B cell (primary cell): Measurements from ENCODE around the gene RNU1-2. TPM values are rescaled to one million over a fixed set of nuclear protein-coding genes. Genes with fewer than 3 reads are reported as not detected.

ENCODE experiments used
- ATAC-seq: fragments of 200-7000 bp; cut with Tn5 transposase; one replicate; pipeline ENCODE4 v1.10.0; 2021; ENCODE audit warnings: low read depth, mild to moderate bottlenecking, moderate number of reproducible peaks, moderate library complexity
- CTCF ChIA-PET: fragments of 350-600 bp; sonication (Branson Sonifier 250); formaldehyde crosslinking; loops from one replicate; lab custom pipeline; 2021; ENCODE audit warnings: antibody characterized with exemption, inconsistent platforms; lab: Charles Lee
- POLR2A ChIA-PET: fragments of 350-600 bp; sonication (Branson Sonifier 250); formaldehyde crosslinking; loops from one replicate; lab custom pipeline; 2021; ENCODE audit warnings: antibody characterized with exemption; lab: Charles Lee
- DNase-seq: peaks from one replicate; pipeline ENCODE4 v3.0.0; 2013
- H2AFZ ChIP-seq: 2 replicates; pipeline ENCODE4 v1.6.1; 2012; ENCODE audit warnings: mild to moderate bottlenecking, low read depth, low read length; ENCODE audit not compliant: insufficient read depth, poor library complexity, severe bottlenecking
- H3K27ac ChIP-seq, 2 donors: 1 replicate in 1 of 2; 2 replicates in 1 of 2; pipeline ENCODE4 v1.5.1; 2012 to 2013; ENCODE audit warnings: low read length in 2 of 2, mild to moderate bottlenecking in 2 of 2, moderate library complexity in 1 of 2
- H3K27me3 ChIP-seq, 4 experiments: fragments of 200-600 bp in 1 of 4; sonication (generic) in 1 of 4; replicated peaks in 1 of 4; 1 replicate in 2 of 4; 2 replicates in 2 of 4; pipeline versions ENCODE4 v1.6.1 to v1.7.0; 2013 to 2016; ENCODE audit warnings: low read length in 3 of 4, mild to moderate bottlenecking in 2 of 4, mixed read lengths in 1 of 4, moderate library complexity in 1 of 4; ENCODE audit not compliant: insufficient read depth in 4 of 4, control insufficient read depth in 3 of 4; ENCODE audit errors: control extremely low read depth in 1 of 4
- H3K36me3 ChIP-seq, 2 experiments: replicated peaks in 1 of 2; 1 replicate in 1 of 2; 2 replicates in 1 of 2; pipeline versions ENCODE4 v1.6.1 to v1.7.1; 2013; ENCODE audit warnings: low read length in 1 of 2; ENCODE audit not compliant: insufficient read depth in 2 of 2, control insufficient read depth in 1 of 2; ENCODE audit errors: control extremely low read depth in 1 of 2, extremely low read depth in 1 of 2
- H3K4me1 ChIP-seq, 2 donors: fragments of 200-600 bp in 1 of 2; sonication (generic) in 1 of 2; 1 replicate in 1 of 2; 2 replicates in 1 of 2; pipeline versions ENCODE4 v1.5.1 to v1.6.1; 2013 to 2017; ENCODE audit warnings: low read length in 2 of 2; ENCODE audit not compliant: control insufficient read depth in 2 of 2, insufficient read depth in 2 of 2
- H3K4me2 ChIP-seq: replicated peaks from 2 replicates; pipeline ENCODE3; 2012; ENCODE audit warnings: mild to moderate bottlenecking, low read depth, low read length; ENCODE audit not compliant: poor library complexity, severe bottlenecking
- H3K4me3 ChIP-seq, 5 experiments: fragments of 200-600 bp in 1 of 5; sonication (generic) in 1 of 5; 1 replicate in 3 of 5; 2 replicates in 2 of 5; pipeline versions ENCODE4 v1.5.1 to v1.7.0; 2011 to 2016; ENCODE audit warnings: low read length in 4 of 5, mild to moderate bottlenecking in 4 of 5, low read depth in 2 of 5, control low read depth in 1 of 5, moderate library complexity in 1 of 5; ENCODE audit not compliant: insufficient read depth in 1 of 5; ENCODE audit errors: control extremely low read depth in 1 of 5, extremely low read depth in 1 of 5
- H3K79me2 ChIP-seq: fragments of 200-600 bp; sonication (generic); one replicate; pipeline ENCODE4 v1.6.0; 2016; ENCODE audit warnings: low read length; ENCODE audit not compliant: control insufficient read depth, insufficient read depth
- H3K9ac ChIP-seq: fragments of 200-600 bp; sonication (generic); 2 replicates; pipeline ENCODE4 v1.6.1; 2017; ENCODE audit warnings: mild to moderate bottlenecking, low read length, moderate library complexity
- H3K9me3 ChIP-seq, 3 donors: one replicate each; pipeline versions ENCODE4 v1.6.1 to v1.7.1; 2013; ENCODE audit warnings: low read length in 2 of 3; ENCODE audit not compliant: control insufficient read depth in 2 of 3, insufficient read depth in 1 of 3; ENCODE audit errors: control extremely low read depth in 1 of 3
- H4K20me1 ChIP-seq: 2 replicates; pipeline ENCODE4 v1.6.0; 2012; ENCODE audit warnings: mild to moderate bottlenecking, low read length; ENCODE audit not compliant: insufficient read depth, control insufficient read depth, poor library complexity, severe bottlenecking
- H3K27ac Mint-ChIP-seq: one replicate; pipeline ENCODE4 v1.8.0; 2021; ENCODE audit warnings: mixed read lengths
- H3K27me3 Mint-ChIP-seq: one replicate; pipeline ENCODE4 v1.8.0; 2021; ENCODE audit warnings: mixed read lengths
- H3K4me1 Mint-ChIP-seq: one replicate; pipeline ENCODE4 v1.8.0; 2021; ENCODE audit warnings: mixed read lengths
- H3K4me3 Mint-ChIP-seq: one replicate; pipeline ENCODE4 v1.8.0; 2021; ENCODE audit warnings: mixed read lengths
- H3K9me3 Mint-ChIP-seq: one replicate; pipeline ENCODE4 v1.8.0; 2022; ENCODE audit warnings: mixed read lengths; ENCODE audit not compliant: insufficient read depth
- EZH2 ChIP-seq: IDR thresholded peaks from 2 replicates; pipeline ENCODE4 v1.6.1; 2012; ENCODE audit warnings: borderline replicate concordance, low read depth, mild to moderate bottlenecking, moderate library complexity, low read length; ENCODE audit not compliant: insufficient read depth, poor library complexity, severe bottlenecking
- WGBS: methylation state at CpG from one replicate; pipeline ENCODE4 v1.1.5; 2013; ENCODE audit warnings: missing lambda C conversion rate; ENCODE audit not compliant: insufficient coverage; 5-methylcytosine and 5-hydroxymethylcytosine counted together
- intact Hi-C: fragments of 100-400 bp; cut with micrococcal nuclease; formaldehyde crosslinking; loops from one replicate; pipeline ENCODE4 v1.10.0; 2022
- polyA plus RNA-seq: library from polyadenylated mRNA; depleted of rRNA; stranded (reverse); fragments of >200 nt; gene quantifications from 2 replicates; pipeline ENCODE4 v1.2.3, GENCODE V29; 2012
- total RNA-seq, 2 donors: library from RNA; stranded (reverse); fragments of 120-200 nt in 1 of 2; gene quantifications; 1 replicate in 1 of 2; 2 replicates in 1 of 2; pipeline versions ENCODE4 v1.2.3 to v1.2.4, GENCODE V29; 2013 to 2022
- TF ChIP-seq, protein P1 (sequence below): fragments of 200-600 bp; IDR thresholded peaks from one replicate; pipeline ENCODE4 v1.8.0; 2022; ENCODE audit warnings: antibody characterized with exemption, mild to moderate bottlenecking

The RNU1-2 gene
- total and polyA plus RNA-seq, 2 donors (not counting 1 experiment from before 2014, with no cell fraction given): 4,377 TPM; not detected in 1

DNA sequence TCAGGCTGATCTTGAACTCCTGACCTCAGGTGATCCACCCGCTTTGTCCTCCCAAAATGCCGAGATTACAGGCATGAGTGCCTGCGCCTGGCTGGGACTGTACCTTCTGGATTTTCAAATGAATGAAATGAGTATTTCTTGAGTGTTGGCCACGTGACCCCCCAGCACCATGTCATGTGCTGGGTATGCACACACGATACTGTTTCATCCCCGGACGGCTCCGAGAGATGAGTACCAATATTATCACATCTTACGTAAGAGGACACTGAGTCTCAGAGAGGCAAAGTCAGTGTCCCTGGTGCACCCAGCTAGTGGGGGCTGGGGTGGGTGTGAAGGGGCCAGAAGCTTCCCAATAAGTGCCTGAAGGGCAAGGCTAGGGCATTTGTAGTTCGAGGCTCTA lies 25.2 kb downstream of the RNU1-2 start:
- no peak overlapping the region for H3K27ac Mint-ChIP-seq
- ChIA-PET CTCF (no interaction called here), POLR2A (no interaction called here)
- H3K4me3 Mint-ChIP-seq: no peak overlapping the region
- no peak overlapping the region for H3K9ac ChIP-seq
- peaks cover 36% of the 10 kb centered on the region for H3K79me2 ChIP-seq
- TF ChIP-seq, protein P1, sequence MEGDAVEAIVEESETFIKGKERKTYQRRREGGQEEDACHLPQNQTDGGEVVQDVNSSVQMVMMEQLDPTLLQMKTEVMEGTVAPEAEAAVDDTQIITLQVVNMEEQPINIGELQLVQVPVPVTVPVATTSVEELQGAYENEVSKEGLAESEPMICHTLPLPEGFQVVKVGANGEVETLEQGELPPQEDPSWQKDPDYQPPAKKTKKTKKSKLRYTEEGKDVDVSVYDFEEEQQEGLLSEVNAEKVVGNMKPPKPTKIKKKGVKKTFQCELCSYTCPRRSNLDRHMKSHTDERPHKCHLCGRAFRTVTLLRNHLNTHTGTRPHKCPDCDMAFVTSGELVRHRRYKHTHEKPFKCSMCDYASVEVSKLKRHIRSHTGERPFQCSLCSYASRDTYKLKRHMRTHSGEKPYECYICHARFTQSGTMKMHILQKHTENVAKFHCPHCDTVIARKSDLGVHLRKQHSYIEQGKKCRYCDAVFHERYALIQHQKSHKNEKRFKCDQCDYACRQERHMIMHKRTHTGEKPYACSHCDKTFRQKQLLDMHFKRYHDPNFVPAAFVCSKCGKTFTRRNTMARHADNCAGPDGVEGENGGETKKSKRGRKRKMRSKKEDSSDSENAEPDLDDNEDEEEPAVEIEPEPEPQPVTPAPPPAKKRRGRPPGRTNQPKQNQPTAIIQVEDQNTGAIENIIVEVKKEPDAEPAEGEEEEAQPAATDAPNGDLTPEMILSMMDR: no peak
- TF ChIP-seq EZH2: no peak
- peaks cover 0 to 4% (median 0%) of the 10 kb centered on the region in 3 donors for H3K9me3 ChIP-seq
- no peaks in the 10 kb centered on the region for H3K9me3 Mint-ChIP-seq
- no peak overlapping the region for H3K27ac ChIP-seq
- no peaks in the 10 kb centered on the region for H3K36me3 ChIP-seq
- peaks cover 13% of the 10 kb centered on the region for H3K4me1 Mint-ChIP-seq
- intact Hi-C loops: no loop called here
- WGBS: 91% methylated on average over 10 of the region's 10 CpGs
- no peaks in the 10 kb centered on the region for H3K27me3 Mint-ChIP-seq
- peaks cover 11% of the 10 kb centered on the region in 2 donors for H3K4me1 ChIP-seq
- H3K4me2 ChIP-seq: no peak overlapping the region
- H2AFZ ChIP-seq: no peak overlapping the region
- no peak for ATAC-seq
- no peaks in the 10 kb centered on the region for H3K27me3 ChIP-seq
- H4K20me1 ChIP-seq: peaks cover 22% of the 10 kb centered on the region
- H3K4me3 ChIP-seq: no peak overlapping the region
- DNase-seq: no peak

DNA sequence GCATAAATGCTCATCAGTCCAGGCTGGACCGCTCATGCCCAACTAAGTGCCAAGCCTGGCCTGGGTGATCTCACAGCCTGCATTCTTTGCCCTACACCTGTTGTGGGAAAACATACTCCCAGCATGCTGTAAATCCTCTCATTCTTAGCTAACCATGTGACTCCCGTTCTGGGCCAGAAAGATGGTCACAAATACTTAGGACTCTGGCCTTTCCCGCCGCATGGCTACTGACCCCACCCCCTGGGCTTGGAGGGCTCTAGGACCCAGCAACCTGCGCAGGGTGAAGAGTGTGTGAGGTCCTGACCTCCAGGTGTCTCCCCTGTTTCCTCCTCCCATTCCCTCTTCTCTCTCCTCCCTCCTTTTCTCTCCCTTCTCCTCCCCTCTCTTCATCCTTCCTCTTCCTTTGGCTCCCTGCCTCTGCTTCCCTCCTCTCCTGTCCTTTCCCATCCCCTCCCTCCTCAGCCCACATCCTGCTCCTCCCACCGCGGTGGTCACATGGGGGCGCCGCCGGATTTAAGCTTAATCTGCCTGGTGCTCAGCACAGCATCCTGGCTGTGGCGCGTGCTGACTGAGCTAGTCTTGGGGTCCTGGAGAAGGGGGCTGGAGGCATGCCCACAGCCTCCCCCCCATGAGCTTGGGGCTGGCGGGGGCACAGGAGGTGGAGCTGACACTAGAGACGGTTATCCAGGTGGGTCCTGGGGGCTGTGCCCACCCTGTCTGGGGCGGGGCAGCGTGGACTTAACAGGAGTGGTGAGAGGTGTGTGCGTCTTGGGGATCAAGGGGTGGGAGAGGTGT lies 25.8 kb downstream of the RNU1-2 start, which contains the start of gene CROCC:
Gene CROCC, plus strand, starts transcription at position 541 of the 795 bp plus-strand sequence. Its CDS starts 88 bp downstream, at position 629.
- H3K27ac ChIP-seq: peak within 1 kb of the TSS in 1 of 2 donors; percentile 16
- Mint-ChIP-seq H3K4me3 (peak within 1 kb of the TSS; percentile 64), H3K27ac (no peak within 1 kb of the TSS), H3K27me3 (no peaks in the 10 kb centered on the region), H3K4me1 (peaks cover 13% of the 10 kb centered on the region), H3K9me3 (no peaks in the 10 kb centered on the region)
- H3K9ac ChIP-seq: peak within 1 kb of the TSS; percentile 49
- ATAC-seq (peak; percentile 41), DNase-seq (no peak)
- CTCF ChIA-PET: interaction anchor here (0.6 kb wide), 1 partner anchor 9 kb away, joined by 3 read pairs; no protein-coding TSS in a partner anchor
- TF ChIP-seq, protein P1: no peak
- TF ChIP-seq EZH2: no peak
- H2AFZ ChIP-seq: peak within 1 kb of the TSS; percentile 64
- WGBS: 18% methylated on average over 17 of the region's 17 CpGs
- intact Hi-C loops: no loop called here
- peaks cover 42% of the 10 kb centered on the region for H3K79me2 ChIP-seq
- H3K4me2 ChIP-seq: peak within 1 kb of the TSS; percentile 71
- H3K4me3 ChIP-seq: peak within 1 kb of the TSS in 4 of 5 experiments; percentile 4 to 44 (median 22)
- H3K4me1 ChIP-seq: peaks cover 11% of the 10 kb centered on the region in 2 donors
- no peaks in the 10 kb centered on the region for H3K27me3 ChIP-seq
- H3K9me3 ChIP-seq: peaks cover 0 to 4% (median 0%) of the 10 kb centered on the region in 3 donors
- no peaks in the 10 kb centered on the region for H3K36me3 ChIP-seq
- peaks cover 23% of the 10 kb centered on the region for H4K20me1 ChIP-seq
- POLR2A ChIA-PET: interaction anchor here (0.7 to 0.9 kb wide), 2 partner anchors 17 to 277 kb away, joined by 3 to 4 read pairs; no protein-coding TSS in a partner anchor
